ENCODE results near the gene AMOT. TPM values are rescaled to one million over a fixed set of nuclear protein-coding genes. Genes with fewer than 3 reads are reported as not detected.
A peak's percentile ranks its signal among the peaks of the same experiment; 100 is the strongest.

AMOT gene
- total and polyA plus RNA-seq, 10 of the 15 experiments (the other 5 are each of a cell fraction or from before 2014, with no cell fraction given): 0.92 to 14.5 (median 2.9) TPM

- TF ChIP-seq SKIL (IDR thresholded peaks at IDR 0.05; ENCODE audit: low read depth, poor library complexity, severe bottlenecking) (peak; percentile 23), MTA2 (IDR thresholded peaks at IDR 0.05; ENCODE audit: low read depth) (0 out of 2 replicates have a peak, but pooled peaks have one; percentile 7), CREB1 (IDR thresholded peaks at IDR 0.05; ENCODE audit: low read depth) (0 out of 2 replicates have a peak, but pooled peaks have one; percentile 39), HSF1 (IDR thresholded peaks at IDR 0.05; ENCODE audit: low read depth, low read length) (no peak), ATF2 (IDR thresholded peaks at IDR 0.05; ENCODE audit: low read length) (peak; percentile 26), FOXM1 (IDR thresholded peaks at IDR 0.05; ENCODE audit: low read depth, low read length) (peak; percentile 56; the same call in 1 of the 2 replicates), IKZF2 (IDR thresholded peaks at IDR 0.05) (0 out of 4 replicates have a peak, but pooled peaks of 1 of the 2 experiments have one; percentile 44), JUNB (IDR thresholded peaks at IDR 0.05) (peak; percentile 26; the same call in 1 of the 2 replicates), ELK1 (IDR thresholded peaks at IDR 0.05; ENCODE audit: low read depth, low read length) (no peak), EED (IDR thresholded peaks at IDR 0.05; ENCODE audit: low read depth) (peak; percentile 59; the same call in 1 of the 2 replicates), IKZF1 (conservative IDR thresholded peaks at IDR 0.05) (peak; percentile 50; the same call in 1 of the 2 replicates), MEF2A (IDR thresholded peaks at IDR 0.05; ENCODE audit: insufficient read depth, low read depth, low read length) (peak; percentile 47; the same call in 1 of the 2 replicates), CREM (IDR thresholded peaks at IDR 0.05; ENCODE audit: low read depth) (0 out of 2 replicates have a peak, but pooled peaks have one; percentile 26)
Observed at GRCh38 chrX:112851806-112852205, 11.2 kb upstream of the AMOT start (continued).
